NCI-H460 (cell line): ENCODE data around the gene CDRT15L2. TPM values are rescaled to one million over a fixed set of nuclear protein-coding genes. Genes with fewer than 3 reads are reported as not detected.
"Not testable (repeated sequence)": the region's sequence is repeated elsewhere in the genome, so short reads cannot be mapped to it uniquely, and the experiment has no call there.

Experiments
- DNase-seq: peaks from one replicate; pipeline ENCODE4 v3.0.0-alpha.2; 2016; ENCODE audit warnings: low read depth; ENCODE audit errors: extremely low read depth
- small RNA-seq, 2 experiments: library from RNA; depleted of rRNA; stranded (forward); fragments of <200 nt; gene quantifications; one replicate each; pipeline ENCODE3, GENCODE V24; 2014
- total RNA-seq: library from RNA; depleted of rRNA; stranded (reverse); fragments of >200 nt; shearing (Covaris generic); gene quantifications from 2 replicates; pipeline ENCODE4 v1.2.3, GENCODE V29; 2014; rRNA removed

The CDRT15L2 gene
- total RNA-seq, 1 experiment from 2014 or later: not detected

GRCh38 chr17:20571653-20572052 is 7.9 kb upstream of the CDRT15L2 start:
- DNase-seq: not testable (repeated sequence)

GRCh38 chr17:20573216-20573615 is 6.3 kb upstream of the CDRT15L2 start:
- not testable (repeated sequence) for DNase-seq

- DNase-seq: not testable (repeated sequence)
Measured at GRCh38 chr17:20575071-20575470, 4.5 kb upstream of the CDRT15L2 start.

DNA sequence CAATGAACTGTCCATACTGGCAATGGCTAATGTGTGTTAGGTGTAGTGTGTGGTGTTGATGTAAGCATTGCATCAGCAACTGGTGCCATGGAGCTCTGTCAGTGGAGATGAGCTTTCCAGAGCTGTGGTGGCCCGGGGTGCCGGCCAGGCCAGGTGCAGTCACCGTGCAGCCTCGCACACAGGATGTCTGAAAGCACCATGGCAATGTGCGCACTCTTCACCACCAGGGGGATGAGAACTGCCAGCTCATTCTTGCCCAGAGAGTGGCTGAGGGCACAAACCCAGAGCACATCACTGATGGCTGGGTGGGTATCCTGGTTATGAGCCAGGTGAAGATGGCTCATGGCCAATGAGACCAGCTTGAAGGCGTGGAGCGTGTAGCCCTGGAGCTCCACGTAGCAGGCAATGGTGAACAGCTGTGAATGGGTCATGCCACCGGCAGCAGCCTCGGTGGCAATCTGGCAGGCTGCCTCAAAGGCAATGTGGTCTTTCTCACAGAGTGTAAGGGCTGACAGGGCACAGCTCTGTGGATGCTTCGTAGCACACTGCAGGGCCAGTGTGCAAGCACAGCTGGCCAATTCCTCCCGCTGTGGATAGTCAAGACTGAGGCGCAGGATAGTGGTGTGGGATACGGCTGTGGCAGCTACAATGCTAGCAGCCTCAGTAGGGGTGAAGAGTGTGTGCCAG is 4.5 kb downstream of the CDRT15L2 start:
- DNase-seq: not testable (repeated sequence)

DNA sequence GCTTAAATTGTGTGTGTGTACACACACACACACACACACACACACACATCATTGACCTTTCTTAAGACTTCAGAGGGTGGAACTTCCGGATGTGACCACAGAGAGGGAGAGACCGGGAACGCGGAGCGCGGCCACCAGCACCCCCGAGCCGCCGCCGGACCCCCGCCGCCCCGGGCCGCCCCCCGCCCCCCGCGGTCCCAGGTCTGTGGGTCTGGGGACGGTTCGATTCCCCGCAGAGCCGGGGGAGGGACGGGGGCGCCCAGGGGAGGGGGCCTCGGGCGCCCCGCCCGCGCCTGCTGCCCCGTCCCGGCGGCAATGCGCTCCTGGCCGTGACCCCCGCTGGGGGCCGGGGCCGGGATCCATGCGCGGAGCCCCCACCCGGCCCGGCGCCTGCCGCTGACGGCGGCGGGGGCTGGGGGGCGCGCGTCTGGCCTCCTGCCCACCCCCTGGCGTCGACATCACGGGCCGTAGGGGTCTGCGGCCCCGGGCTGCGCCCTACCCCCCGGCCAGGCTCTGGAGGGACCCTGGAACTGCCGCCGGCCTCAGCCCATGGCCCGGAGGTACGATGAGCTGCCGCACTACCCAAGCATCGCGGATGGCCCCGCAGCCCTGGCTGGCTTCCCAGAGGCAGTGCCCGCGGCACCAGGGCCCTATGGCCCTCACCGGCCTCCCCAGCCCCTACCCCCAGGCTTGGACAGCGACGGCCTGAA is 9.4 kb downstream of the CDRT15L2 start:
- DNase-seq: not testable (repeated sequence)

- DNase-seq: not testable (repeated sequence)
Measured at GRCh38 chr17:20589454-20589810, 9.9 kb downstream of the CDRT15L2 start.

GRCh38 chr17:20591040-20591439 is 11.5 kb downstream of the CDRT15L2 start:
- not testable (repeated sequence) for DNase-seq

GRCh38 chr17:20605568-20605967 is 26.0 kb downstream of the CDRT15L2 start:
- DNase-seq: not testable (repeated sequence)

DNA sequence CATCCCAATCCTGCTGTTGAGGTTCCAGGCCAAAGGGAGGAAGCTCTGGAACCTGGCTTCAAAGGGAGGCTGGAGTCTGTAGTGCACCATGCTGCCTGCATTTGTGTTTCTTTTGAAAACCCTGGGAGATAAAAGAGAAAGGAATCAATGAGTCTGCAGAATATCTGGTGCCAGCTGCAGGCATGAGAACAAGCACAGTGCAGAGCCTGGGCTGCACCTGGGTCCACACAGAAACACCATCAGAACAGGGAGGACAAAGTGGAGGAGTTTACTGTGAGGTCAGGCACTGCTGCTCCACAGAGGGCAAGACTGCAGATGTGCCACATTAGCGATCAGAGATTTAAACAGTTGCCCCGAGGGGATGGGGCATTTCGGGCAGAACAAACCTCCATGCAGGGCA is 30.0 kb downstream of the CDRT15L2 start:
- DNase-seq: not testable (repeated sequence)

- DNase-seq: no peak
Measured at GRCh38 chr17:20611309-20611708, 31.8 kb downstream of the CDRT15L2 start.

GRCh38 chr17:20612635-20613034 is 33.1 kb downstream of the CDRT15L2 start:
- no peak for DNase-seq

- no peak for DNase-seq
Measured at GRCh38 chr17:20613248-20613647, 33.7 kb downstream of the CDRT15L2 start.

DNA sequence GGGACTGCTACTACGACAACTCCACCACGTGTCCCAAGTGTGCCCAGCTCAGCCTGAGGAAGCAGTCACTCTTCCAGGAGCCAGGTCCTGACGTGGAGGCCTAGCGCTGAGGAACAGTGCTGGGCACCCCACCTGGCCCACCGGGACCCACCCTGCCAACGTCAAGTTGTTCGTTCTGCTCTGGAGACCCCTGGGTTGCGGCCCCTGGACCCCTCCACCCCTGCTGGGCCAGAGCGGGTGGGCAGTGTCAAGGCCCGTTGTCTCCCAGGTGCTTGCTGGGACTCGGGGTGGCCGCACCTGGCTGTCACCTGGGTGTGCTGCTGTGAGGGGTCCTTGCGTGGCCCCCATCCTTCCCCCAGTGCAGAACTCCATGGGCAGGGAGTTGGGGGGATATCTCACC is 34.4 kb downstream of the CDRT15L2 start:
- DNase-seq: no peak

DNA sequence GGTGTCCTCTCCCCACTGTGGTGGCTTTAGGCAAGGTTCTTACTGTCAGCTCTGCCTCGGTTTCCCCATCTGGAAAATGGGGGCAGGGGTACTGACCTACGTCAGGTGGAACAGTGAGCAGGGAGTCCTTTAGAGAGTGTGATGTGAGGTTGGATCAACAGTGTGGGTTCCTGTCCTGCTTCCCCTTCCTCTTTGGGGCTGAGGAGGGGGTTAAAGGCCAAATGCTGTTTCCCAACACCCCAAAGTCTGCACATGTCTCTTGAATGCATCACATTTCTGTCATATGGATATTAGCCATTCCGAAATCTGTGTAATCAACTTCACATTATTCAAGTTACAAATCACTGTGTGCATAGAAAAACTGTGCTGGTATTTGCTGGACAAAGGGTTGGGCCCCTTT is 35.9 kb downstream of the CDRT15L2 start:
- not testable (repeated sequence) for DNase-seq

Small RNA genes within 50 kb of the gene (small RNA-seq; reads per million reads assigned to genes)
- gene AC015818.1 (0 reads per million in 2 experiments), gene AC087499.1 (0 reads per million in 2 experiments), gene AC087499.3 (0 reads per million in 2 experiments)

Other genes with a start within 250 kb of the CDRT15L2 start
- gene LGALS9B, start 112.2 kb upstream of the CDRT15L2 start, total RNA-seq: 1.8 and 1.9 TPM in 2 replicates